ENCODE measurements around the gene PRR33. TPM values are rescaled to one million over a fixed set of nuclear protein-coding genes. Genes with fewer than 3 reads are reported as not detected.

Gene PRR33
- total and polyA plus RNA-seq, 9 of the 15 experiments (the other 6 are each of a cell fraction or from before 2014, with no cell fraction given) = not detected

GRCh38 chr11:1932105-1932480 is 40.4 kb upstream of the PRR33 start (continued):
- TF ChIP-seq TEAD2 (tag; IDR thresholded peaks at IDR 0.05) = no peak
- no peak for TF ChIP-seq SIX5 (IDR thresholded peaks at IDR 0.05; ENCODE audit: borderline replicate concordance in 1 of 2, insufficient read depth in 1 of 2, low read depth in 1 of 2, low read length in 2 of 2)
- TF ChIP-seq ETV1 (tag; conservative IDR thresholded peaks at IDR 0.05; ENCODE audit: low read depth) = no peak

- no peak for DNase-seq (ENCODE audit: extremely low read depth in 1 of 4, low spot score in 3 of 4)
- Histone ChIP-seq H3K4me1 (replicated peaks in 1 of 2; ENCODE audit: control insufficient read depth in 2 of 2, insufficient read depth in 2 of 2, low read length in 2 of 2) (peaks cover 0 to 41% of the 10 kb centered on the region in 2 experiments; a peak in 2 of 5 replicates), H3K27ac (ENCODE audit: extremely low read depth, low read depth, low read length) (no peak overlapping the region), H3K4me3 (no peak overlapping the region), H2AFZ (ENCODE audit: low read depth, low read length) (no peak overlapping the region), H3K36me3 (ENCODE audit: control insufficient read depth, insufficient read depth, low read length) (no peaks in the 10 kb centered on the region), H3K9me3 (replicated peaks; ENCODE audit: control insufficient read depth, insufficient read depth, low read depth, low read length) (no peaks in the 10 kb centered on the region), H3K79me2 (ENCODE audit: control insufficient read depth, insufficient read depth, low read length) (no peaks in the 10 kb centered on the region), H3K4me2 (ENCODE audit: insufficient read depth, low read length) (no peak overlapping the region), H3K27me3 (ENCODE audit: control insufficient read depth in 2 of 2, insufficient read depth in 2 of 2, low read length in 2 of 2) (peaks cover 36 to 87% of the 10 kb centered on the region in 2 experiments; a peak in 4 of 5 replicates), H4K20me1 (replicated peaks; ENCODE audit: control insufficient read depth, insufficient read depth, low read length) (peaks cover 15% of the 10 kb centered on the region; the same call in 1 of the 2 replicates), H3K9me1 (ENCODE audit: control insufficient read depth, insufficient read depth, low read length) (no peaks in the 10 kb centered on the region), H3K9ac (ENCODE audit: insufficient read depth in 1 of 2, low read depth in 2 of 2, low read length in 2 of 2) (no peak overlapping the region)
- in situ Hi-C loops (cut with MboI) = no loop called here
- intact Hi-C loops (cut with micrococcal nuclease) = no loop called here
- POLR2A ChIA-PET = interaction anchor here (0.9 kb wide), 1 partner anchor 55 kb away, joined by 3 read pairs; no protein-coding TSS in a partner anchor
- FAIRE-seq = no peak
- 5% methylated on average over 15 of the region's 18 CpGs for WGBS (ENCODE audit: insufficient coverage, low coverage, missing lambda C conversion rate)
- BruUV-seq (replicated peaks) = no TSS peak
- CTCF ChIA-PET (ENCODE audit: low intra/inter-chr PET ratio) = interaction anchor here (0.6 kb wide), 1 partner anchor 67 kb away, joined by 3 read pairs; no protein-coding TSS in a partner anchor
- TF ChIP-seq CBX3 (IDR thresholded peaks at IDR 0.05; ENCODE audit: borderline replicate concordance in 1 of 2, low read length in 2 of 2) = no peak
- no peak for TF ChIP-seq ZNF280B (CRISPR knock-in tag; IDR thresholded peaks at IDR 0.05)
- ATAC-seq = no peak
These were observed 39.8 kb upstream of the PRR33 start for GRCh38 chr11:1931341-1932104.

Data from K562 (cell line).